Measurements from ENCODE around the gene RERE. TPM values are rescaled to one million over a fixed set of nuclear protein-coding genes. Genes with fewer than 3 reads are reported as not detected.
"Not testable (repeated sequence)": the region's sequence is repeated elsewhere in the genome, so short reads cannot be mapped to it uniquely, and the experiment has no call there.

RERE gene
- total RNA-seq, 1 donor from 2014 or later: 78.2 TPM

DNA sequence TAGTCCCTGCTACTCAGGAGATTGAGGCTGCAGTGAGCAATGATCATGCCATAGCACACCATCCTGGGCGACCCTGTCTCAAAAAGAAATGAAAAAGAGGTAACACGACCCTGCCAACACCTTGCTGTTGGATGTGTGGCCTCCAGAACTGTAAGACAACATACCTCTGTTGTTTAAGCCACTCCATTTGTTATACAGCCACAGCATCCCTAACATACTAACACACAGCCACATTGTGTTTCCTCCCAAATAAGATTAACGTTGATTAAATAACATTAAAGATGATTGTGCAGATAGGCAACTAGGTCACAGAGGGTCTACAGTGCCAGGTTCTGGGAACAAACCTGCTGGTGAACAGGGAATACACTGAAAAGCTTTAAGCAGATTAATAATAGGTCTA lies 170.4 kb downstream of the RERE start:
- intact Hi-C loops (cut with micrococcal nuclease): loop anchor here (5.0 kb wide), 1 partner anchor 225 kb away; no protein-coding TSS in a partner anchor

DNA sequence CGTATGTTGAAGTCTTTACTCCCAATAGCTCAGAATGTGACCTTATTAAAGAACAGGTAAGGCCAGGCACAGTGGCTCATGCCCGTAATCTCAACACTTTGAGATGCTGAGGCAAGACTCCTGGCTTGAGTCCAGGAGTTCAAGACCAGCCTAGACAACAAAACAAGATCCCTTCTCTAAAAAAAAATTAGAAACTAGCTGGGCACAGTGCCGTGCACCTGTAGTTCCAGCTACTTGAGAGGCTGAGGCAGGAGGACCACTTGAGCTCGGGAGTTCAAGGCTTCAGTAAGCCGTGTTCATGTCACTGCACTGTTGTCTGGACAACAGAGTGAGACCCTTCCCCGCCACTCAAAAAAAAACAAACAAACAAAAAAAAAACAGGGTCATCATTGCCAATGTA lies 171.3 kb downstream of the RERE start:
- intact Hi-C loops (cut with micrococcal nuclease): loop anchor here (5.0 kb wide), 1 partner anchor 224 kb away; no protein-coding TSS in a partner anchor

DNA sequence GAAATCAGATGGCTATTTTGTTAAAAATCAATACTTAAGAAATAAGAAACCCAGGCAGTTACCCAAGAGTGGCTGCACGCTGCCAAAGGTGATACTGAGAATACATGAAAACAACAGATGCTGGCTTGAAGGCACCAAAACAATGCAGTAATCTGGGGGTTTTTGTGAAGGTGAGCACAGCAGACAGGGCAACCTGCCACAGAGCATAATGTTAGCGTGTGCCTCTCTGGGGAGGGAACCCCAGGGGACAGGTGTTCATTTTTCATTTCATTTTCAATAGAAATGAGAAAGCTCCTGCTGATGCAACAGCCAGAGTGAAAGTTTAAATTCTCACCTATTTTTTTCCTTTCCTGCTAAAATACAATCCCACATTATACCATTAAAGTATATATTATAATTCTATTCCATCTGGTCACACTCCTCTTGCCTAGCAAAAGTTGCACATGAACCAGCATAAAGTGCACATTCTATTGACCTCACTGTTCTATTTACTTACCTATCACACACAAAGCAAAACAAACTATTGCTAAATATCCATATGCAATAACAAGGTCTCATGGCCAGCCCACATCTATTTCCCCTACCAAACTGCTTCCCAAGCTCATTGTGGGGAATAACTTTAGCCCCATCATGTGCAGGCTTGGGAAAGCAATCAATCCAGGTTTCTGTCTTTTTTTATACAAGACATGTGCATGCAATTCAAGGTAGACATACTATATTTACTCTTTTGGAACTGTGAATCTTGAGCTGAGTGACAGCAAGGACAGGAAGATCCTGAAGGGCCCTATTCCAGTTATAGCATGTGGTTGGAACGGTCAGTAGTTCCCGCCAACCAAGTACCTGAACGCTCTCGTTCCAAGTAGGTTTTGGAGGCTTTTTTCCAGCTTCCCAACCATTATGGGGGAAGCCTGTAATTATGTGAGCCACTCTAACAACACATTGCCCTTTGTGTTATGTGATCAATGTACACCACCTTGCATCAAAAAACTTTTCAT lies 173.6 kb downstream of the RERE start:
- intact Hi-C loops (cut with micrococcal nuclease): no loop called here

DNA sequence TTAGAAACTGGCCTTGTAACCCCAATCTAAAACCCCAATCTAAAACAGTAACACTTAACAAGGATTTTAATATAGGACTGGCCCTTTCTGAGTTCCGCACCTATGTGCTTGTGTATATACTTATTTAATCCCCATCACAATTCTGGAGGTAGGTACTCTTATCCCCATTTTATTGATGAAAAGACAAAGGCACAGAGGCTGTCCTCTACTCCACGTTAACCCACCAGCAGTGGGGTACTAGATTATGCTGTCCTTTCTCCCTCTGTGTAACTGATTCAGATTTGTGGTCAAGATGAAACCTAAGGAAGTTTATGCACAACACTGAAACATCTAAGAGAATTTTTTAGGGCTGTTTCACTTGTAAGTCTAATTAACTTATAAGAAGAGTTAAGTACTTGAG lies 175.3 kb downstream of the RERE start:
- intact Hi-C loops (cut with micrococcal nuclease): no loop called here

DNA sequence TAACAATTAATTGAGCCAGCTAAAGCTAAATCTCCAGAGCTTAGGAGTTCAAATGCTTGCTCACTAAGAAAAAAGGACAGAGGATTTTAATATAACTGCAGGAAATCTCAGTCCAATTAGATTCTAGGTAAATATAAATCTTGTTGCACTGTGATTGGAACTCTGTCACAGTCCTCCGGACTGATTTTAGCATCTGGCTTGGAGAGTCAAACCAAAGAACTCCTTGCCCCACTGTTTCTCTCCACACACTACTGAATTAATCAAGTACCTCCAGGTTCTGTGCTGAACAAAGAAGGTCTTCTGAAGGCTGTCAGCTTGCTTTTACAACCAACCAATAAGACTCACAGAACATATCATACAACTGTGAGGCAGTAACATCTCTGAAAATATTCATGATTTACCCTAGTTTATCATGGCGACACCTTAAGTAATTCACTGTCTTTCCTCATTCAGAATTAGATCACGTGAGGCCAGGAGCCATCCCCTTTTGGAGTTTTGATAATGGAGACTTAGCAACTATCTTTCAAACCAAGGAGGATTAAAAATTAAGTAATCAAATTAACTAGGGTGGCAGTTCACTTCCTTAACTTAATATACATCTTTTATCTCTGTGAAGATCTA lies 176.0 kb downstream of the RERE start:
- intact Hi-C loops (cut with micrococcal nuclease): no loop called here

DNA sequence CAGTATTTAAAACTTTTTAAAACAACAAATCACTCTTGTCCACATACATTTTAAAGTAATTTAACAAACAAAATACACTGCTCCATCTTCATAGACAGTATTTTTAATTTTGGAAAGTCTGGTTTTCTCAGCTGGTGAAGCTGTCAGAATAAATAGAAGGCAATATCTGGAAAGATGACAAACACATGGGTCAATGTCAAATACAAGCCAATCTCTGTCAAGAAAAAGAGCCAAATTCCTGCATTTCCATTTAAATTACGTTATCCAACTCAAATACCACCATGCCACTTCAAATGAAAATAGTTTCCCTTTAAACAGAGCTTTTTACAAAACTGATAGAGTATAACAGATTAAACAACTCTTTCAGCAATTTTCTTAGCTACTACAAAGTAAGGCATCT lies 176.5 kb downstream of the RERE start:
- intact Hi-C loops (cut with micrococcal nuclease): no loop called here

DNA sequence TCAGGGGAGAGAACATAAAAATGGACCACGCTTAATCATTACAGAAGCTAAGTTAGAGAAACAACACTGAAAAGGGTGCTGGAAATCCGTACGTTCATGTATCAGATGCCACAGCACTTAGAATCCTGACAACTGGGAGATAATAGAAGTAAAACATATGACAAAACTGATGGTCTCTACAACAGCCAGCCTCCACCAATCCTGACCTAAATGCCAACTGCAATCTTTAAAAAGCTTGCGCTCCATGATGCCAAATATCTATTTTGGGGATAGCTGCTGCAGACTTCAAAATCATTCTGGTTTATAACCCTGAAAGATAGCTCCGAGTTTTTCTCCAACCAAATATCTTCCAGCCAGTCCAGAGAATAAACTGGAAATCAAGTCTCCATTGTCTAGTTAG lies 178.3 kb downstream of the RERE start:
- intact Hi-C loops (cut with micrococcal nuclease): no loop called here

DNA sequence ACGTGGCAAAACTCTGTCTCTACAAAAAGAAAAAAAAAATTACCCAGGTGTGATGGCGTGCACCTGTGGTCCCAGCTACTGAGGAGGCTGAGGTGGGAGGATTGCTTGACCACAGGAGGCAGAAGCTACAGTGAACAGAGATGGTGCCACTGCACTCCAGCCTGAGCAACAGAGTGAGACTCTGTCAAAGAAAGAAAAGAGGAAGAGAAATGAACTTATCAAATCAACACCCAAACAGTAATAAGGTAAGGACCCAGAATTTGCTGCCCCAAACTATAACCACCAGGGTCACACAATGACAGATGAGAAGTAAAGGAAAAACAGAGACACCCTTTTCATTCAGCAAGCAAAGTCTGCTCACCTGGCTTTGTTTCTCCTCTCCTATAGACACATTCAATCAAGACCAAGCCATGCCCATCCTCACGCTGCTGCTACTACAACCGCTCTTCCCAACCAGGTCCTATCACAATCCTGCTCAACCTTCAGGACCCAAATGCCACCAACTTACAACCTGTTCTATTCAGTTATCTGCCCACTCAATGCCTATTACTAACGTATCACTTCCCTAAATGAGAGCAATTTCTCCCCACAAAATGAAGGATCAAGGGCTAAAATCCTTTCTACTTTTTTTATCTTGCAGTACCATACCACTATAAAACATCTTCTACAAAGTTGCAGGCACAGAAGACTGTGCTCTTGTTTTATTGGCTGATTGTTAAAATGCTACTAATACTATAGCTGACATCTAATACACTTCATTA lies 183.5 kb downstream of the RERE start:
- intact Hi-C loops (cut with micrococcal nuclease): loop anchor here (5.0 kb wide), 1 partner anchor 47 kb away; no protein-coding TSS in a partner anchor

DNA sequence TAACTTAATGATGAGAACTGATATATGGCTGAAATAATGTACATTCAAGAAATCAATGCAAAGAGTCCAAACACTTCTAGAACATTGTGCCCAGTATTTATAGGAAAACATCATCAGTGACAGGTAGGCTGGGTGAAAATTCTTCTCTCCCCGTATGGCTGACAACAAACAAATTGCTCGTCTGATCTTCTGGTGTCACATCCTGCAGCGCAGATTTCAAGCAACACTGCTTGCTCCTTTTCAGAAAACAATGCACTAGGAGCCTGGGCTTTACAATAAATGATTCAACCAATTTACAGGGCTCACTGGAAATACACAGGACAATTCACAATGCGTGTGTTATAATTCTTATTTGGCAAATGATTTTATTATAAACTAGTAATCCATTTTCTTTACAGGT lies 185.3 kb downstream of the RERE start:
- intact Hi-C loops (cut with micrococcal nuclease): loop anchor here (5.0 kb wide), 1 partner anchor 45 kb away; no protein-coding TSS in a partner anchor

DNA sequence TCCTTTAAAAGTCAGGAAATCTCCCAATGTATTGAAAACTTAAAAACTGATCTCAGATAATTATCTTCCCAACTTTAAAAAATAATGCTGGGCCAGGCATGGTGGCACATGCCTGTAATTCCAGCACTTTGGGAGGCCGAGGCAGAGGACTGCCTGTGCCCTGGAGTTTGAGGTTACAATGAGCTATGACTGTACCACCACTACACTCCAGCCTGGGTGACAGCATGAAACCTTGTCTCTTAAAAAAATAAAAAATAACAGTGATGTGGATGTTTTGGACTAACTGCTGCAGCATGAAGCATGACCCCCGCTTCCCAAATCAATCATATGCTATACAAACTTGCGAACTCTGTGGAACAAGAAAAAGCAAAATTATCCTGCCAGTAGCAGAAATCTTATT lies 186.3 kb downstream of the RERE start:
- intact Hi-C loops (cut with micrococcal nuclease): loop anchor here (5.0 kb wide), 1 partner anchor 44 kb away; no protein-coding TSS in a partner anchor

DNA sequence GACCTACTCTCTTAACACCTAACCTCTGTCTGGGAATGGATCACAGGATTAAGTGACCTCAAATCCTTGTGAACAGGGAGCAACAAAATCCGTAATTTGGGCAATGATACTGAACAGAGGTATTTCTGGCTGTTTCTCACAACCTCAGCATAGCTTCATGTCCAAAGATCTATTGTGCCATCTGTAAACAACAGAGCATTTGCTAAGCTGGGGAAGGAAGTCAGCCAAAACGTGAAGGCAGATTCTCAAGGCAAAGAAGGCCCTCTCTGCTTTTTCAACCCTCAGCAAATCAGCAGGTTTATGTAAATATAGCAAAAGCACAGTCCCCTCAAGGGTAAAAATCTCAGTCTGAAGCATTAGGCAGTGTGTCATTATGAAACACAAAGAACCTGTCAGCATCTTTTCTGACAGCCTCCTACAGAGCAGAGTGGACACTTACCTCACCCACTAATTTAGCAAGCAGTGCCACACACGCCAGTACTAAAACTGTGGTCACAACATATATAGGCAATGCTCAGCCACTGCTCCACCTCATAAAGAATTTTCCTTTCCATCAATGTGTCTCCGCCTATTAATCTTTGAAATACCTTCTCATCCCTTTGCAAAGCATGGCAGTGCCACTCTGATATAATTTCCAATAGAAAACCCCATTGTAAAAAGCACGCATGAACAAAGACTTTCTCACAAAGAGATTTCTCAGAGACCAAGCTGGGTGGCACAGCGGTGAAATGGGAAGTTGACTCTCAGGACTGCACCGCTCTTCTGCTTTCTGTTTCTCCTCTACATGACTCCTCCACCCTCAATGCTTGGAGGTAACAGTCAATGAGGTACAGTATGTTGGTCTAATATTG lies 188.0 kb downstream of the RERE start:
- intact Hi-C loops (cut with micrococcal nuclease): loop anchor here (2.0 to 5.0 kb wide), 2 partner anchors 37 to 42 kb away; no protein-coding TSS in a partner anchor

DNA sequence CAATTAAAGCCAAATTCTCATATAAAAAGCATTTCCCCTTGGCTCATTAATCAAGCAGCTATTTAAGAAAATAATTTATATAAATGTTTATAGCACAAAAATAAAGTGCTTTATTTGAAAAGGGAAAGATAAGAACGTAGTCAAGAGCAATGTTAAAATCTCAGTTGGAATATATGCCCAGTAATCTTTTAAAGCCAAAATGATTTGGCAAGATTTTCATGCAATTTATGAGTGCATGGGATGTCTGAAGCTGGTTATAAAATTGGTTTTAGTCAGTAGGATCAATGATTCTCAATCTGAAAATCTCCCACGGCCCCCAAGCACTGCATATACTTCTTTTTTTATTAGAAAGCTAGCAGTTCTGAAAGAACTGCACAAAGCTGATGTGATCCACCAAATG lies 188.8 kb downstream of the RERE start:
- intact Hi-C loops (cut with micrococcal nuclease): loop anchor here (2.0 kb wide), 1 partner anchor 38 kb away; no protein-coding TSS in a partner anchor

DNA sequence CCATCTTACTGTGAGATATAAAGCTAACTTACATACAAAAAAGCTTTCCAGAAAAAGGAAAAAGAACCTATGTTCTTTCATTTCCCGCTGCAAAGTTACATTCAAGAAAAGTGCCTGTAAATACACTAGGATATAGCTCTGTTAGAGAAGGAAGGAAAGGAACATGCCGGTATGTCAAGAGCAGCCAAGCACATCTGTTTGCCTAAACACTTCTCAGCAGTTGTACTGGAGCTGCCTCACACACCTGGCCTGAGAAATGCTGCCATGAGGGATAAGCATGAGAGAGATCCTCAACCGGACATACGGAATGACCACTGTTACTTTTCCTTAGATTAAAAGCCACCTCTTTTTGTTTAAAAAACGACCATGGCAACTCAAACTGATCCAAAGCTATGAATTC lies 189.7 kb downstream of the RERE start:
- intact Hi-C loops (cut with micrococcal nuclease): loop anchor here (2.0 kb wide), 1 partner anchor 39 kb away; no protein-coding TSS in a partner anchor

DNA sequence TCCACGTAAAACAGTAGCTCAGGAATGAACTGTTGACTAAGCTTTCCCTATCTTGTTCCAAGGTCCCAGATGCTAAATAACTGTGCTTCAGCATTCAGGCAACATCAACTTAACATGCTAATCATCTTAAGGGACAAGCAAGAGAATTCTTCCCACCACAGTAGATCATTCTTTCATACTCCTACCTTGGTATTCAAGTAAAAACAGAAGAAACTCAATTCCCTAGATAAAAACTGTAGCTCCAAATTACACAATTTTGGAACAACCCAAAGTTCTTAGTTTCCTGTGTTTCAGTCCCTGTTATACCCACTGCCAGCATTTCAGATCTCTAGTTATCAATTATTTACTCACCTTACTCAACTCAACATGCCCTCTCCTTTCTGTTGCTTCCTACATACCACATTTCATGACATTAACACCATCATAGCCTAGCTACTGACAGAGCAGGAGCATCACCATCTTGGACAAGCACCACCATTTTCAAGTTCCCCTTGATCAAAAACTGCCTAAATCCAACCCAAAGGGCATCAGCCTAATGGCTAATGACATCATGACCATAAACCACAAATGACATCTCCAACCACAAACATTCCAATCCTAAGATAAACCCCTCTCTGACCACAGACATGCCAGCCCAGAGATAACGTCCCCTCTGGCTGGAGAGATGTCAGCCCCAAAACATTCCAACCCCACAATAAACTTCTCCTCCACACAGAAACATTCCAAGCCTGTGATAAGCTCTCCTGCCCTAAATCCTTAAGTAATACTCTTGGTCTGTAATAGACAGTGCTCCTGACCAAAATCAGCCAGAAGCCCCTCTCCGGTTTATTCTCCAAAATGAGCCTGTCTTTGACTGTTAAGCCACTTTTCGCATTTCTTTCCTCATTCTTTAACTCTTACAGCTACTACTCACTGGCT lies 191.2 kb downstream of the RERE start:
- intact Hi-C loops (cut with micrococcal nuclease): no loop called here

DNA sequence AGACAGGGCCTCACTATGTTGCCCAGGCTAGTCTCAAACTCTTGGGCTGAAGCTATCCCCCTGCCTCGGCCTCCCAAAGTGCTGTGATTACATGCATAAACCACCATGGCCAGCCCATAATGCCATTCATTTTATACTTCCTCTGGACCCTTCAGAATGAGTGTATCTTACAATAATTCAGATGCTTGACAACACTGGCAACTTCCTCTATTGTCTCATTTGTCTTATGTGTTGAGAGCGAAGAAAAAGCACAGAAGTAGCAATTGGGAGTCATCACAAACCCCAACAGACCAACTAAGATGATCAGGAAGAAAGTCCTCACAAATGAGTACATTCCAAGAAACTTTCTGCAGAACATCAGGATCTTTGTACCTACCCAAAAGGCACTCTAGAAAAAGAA lies 191.9 kb downstream of the RERE start:
- intact Hi-C loops (cut with micrococcal nuclease): no loop called here

DNA sequence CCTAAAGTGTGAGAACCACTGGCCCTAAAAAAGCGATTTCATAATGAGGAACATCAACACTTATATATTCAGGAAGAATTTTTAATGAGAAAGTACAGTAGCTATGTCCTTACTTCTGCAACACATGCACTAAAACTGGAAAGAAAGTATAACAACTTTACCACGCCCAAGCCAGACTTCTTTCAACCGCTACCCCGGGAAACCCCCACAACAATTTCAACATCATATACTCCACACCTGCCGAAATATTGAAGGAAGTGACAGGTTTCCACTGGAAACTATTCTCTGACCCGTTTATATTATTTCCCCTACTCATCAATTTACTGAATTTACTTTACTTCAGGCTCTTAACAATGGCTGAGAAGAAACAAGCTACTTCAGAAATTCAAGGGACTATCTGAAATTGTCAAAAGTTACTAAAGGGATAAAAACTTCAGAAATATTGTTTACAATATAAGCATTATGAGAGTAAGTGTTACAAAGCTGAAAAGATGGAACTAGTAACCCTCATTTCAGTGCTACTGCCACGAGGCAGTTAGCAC lies 193.7 kb downstream of the RERE start:
- intact Hi-C loops (cut with micrococcal nuclease): not testable (repeated sequence)

DNA sequence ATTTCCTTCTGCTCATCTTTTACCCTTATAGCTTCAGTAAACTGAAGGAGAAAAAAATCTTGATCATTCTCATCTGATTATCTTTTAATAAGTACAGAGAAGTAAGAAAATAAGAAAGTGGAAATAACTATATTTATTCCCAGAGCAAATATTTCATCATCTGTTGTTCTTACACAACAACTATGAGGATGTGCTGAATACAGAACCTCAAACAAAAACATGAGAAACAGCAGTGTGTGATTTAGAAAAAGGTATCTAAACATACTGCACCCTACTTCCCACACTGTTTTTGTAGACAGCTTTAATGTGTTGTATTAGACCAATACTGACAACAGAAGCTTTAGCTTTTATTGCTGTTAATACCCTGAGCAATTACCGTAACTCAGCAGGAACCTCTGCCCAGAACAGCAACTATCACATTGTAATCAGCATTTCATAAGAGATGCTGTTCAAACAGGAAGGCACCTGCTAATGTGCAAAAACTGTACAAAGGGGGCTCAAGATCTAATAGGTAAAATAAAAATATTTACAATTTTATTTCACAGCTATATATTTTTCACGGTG lies 195.6 kb downstream of the RERE start:
- intact Hi-C loops (cut with micrococcal nuclease): not testable (repeated sequence)

DNA sequence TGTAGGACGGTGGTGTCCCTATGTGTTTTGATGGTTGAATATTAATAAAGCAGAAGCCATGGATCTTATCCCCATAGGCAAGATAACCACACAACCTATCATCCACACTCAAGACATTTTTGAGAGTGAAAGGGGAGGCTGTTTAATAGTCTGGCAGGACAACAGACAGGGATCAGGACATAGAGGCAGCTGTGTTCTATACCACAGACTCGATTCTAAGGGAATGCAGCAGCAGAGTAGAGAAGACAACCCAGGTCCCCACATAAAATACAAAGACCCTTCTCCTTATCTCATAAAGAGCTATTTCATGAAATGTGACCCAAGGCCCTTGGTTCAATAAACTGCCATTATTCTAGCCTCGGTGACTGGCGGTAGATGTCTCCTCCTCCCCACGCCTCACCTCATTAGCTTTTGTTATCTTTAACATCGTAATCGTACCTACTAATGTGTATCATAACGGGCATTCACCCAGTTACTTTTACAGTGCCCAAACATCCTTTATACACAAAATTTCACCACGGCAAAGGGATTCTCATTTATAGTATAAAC lies 196.3 kb downstream of the RERE start:
- intact Hi-C loops (cut with micrococcal nuclease): not testable (repeated sequence)
